Loucy (cell line): ENCODE results near the gene KAT6B.

Experiments
- H2AFZ ChIP-seq: fragments of 200-600 bp; sonication (generic); 2 replicates; pipeline ENCODE4 v1.6.0; 2016; ENCODE audit warnings: antibody characterized with exemption, mild to moderate bottlenecking, low read length, moderate library complexity
- H3F3A ChIP-seq: fragments of 200-600 bp; 2 replicates; pipeline ENCODE4 v1.6.0; 2016; ENCODE audit warnings: antibody characterized with exemption, low read depth, mild to moderate bottlenecking
- H3K27me3 ChIP-seq: fragments of 200-600 bp; sonication (generic); 2 replicates; pipeline ENCODE4 v1.6.1; 2014; ENCODE audit warnings: low read length, mild to moderate bottlenecking; ENCODE audit not compliant: insufficient read depth, poor library complexity, severe bottlenecking
- H3K36me3 ChIP-seq: fragments of 200-600 bp; sonication (generic); 2 replicates; pipeline ENCODE4 v1.6.1; 2016; ENCODE audit warnings: low read length; ENCODE audit not compliant: insufficient read depth
- H3K4me1 ChIP-seq: fragments of 200-600 bp; sonication (generic); 2 replicates; pipeline ENCODE4 v1.5.1; 2014; ENCODE audit warnings: low read length, mild to moderate bottlenecking; ENCODE audit not compliant: insufficient read depth, poor library complexity, severe bottlenecking
- H3K4me2 ChIP-seq: fragments of 200-600 bp; sonication (generic); 2 replicates; pipeline ENCODE4 v1.6.0; 2014; ENCODE audit warnings: antibody characterized with exemption, low read length, low read depth, mild to moderate bottlenecking; ENCODE audit not compliant: poor library complexity, severe bottlenecking
- H3K4me3 ChIP-seq: fragments of 200-600 bp; sonication (generic); 2 replicates; pipeline ENCODE4 v1.5.1; 2014; ENCODE audit warnings: low read length, mild to moderate bottlenecking, mixed read lengths; ENCODE audit not compliant: poor library complexity, severe bottlenecking
- H3K79me2 ChIP-seq: fragments of 200-600 bp; sonication (generic); 2 replicates; pipeline ENCODE4 v1.6.1; 2014; ENCODE audit warnings: low read length; ENCODE audit not compliant: insufficient read depth
- H3K9ac ChIP-seq: fragments of 200-600 bp; sonication (generic); 2 replicates; pipeline ENCODE4 v1.6.0; 2014; ENCODE audit warnings: mild to moderate bottlenecking, low read depth, low read length, moderate library complexity; ENCODE audit not compliant: poor library complexity, severe bottlenecking
- H3K9me2 ChIP-seq: fragments of 200-600 bp; sonication (generic); replicated peaks from 2 replicates; pipeline ENCODE4 v1.6.1; 2016; ENCODE audit warnings: low read depth, low read length, mixed read lengths
- H3K9me3 ChIP-seq: fragments of 200-600 bp; sonication (generic); 2 replicates; pipeline ENCODE4 v1.6.1; 2014; ENCODE audit warnings: mild to moderate bottlenecking, antibody characterized with exemption, low read length, low read depth; ENCODE audit not compliant: insufficient read depth
- H4K20me1 ChIP-seq: fragments of 200-600 bp; sonication (generic); 2 replicates; pipeline ENCODE4 v1.6.0; 2014; ENCODE audit warnings: antibody characterized with exemption, low read length, mild to moderate bottlenecking; ENCODE audit not compliant: insufficient read depth, poor library complexity, severe bottlenecking
- CTCF ChIP-seq: fragments of 200-600 bp; sonication (generic); conservative IDR thresholded peaks from 2 replicates; pipeline ENCODE4 v1.5.1; 2014; ENCODE audit warnings: mild to moderate bottlenecking, antibody characterized with exemption, low read length
- EZH2phosphoT487 ChIP-seq: fragments of 200-600 bp; IDR thresholded peaks from 2 replicates; pipeline ENCODE4 v1.6.1; 2018; ENCODE audit warnings: antibody characterized with exemption, mild to moderate bottlenecking, moderate library complexity, borderline replicate concordance

KAT6B gene

GRCh38 chr10:75011221-75011620 lies 184.8 kb downstream of the KAT6B start:
- no peak for TF ChIP-seq EZH2phosphoT487
- no peak for TF ChIP-seq CTCF
- H3K4me3 ChIP-seq, result no peak overlapping the region
- no peaks in the 10 kb centered on the region for H3K27me3 ChIP-seq
- no peak overlapping the region for H3K4me2 ChIP-seq
- no peaks in the 10 kb centered on the region for H3F3A ChIP-seq
- no peak overlapping the region for H2AFZ ChIP-seq
- peaks cover 12% of the 10 kb centered on the region for H3K79me2 ChIP-seq
- no peaks in the 10 kb centered on the region for H4K20me1 ChIP-seq
- peaks cover 36% of the 10 kb centered on the region; the same call in 1 of the 2 replicates for H3K36me3 ChIP-seq
- H3K9me2 ChIP-seq, result no peaks in the 10 kb centered on the region
- H3K9ac ChIP-seq, result no peak overlapping the region
- peaks cover 52% of the 10 kb centered on the region for H3K4me1 ChIP-seq
- no peaks in the 10 kb centered on the region for H3K9me3 ChIP-seq

GRCh38 chr10:75012471-75012870 lies 186.1 kb downstream of the KAT6B start:
- Histone ChIP-seq H3K4me1 (peaks cover 55% of the 10 kb centered on the region), H3K27me3 (no peaks in the 10 kb centered on the region), H3K4me2 (no peak overlapping the region), H3K9me3 (no peaks in the 10 kb centered on the region), H2AFZ (no peak overlapping the region), H4K20me1 (no peaks in the 10 kb centered on the region), H3K36me3 (peaks cover 36% of the 10 kb centered on the region; the same call in 1 of the 2 replicates), H3K79me2 (peaks cover 12% of the 10 kb centered on the region), H3F3A (no peaks in the 10 kb centered on the region), H3K4me3 (no peak overlapping the region), H3K9me2 (no peaks in the 10 kb centered on the region), H3K9ac (no peak overlapping the region)
- TF ChIP-seq EZH2phosphoT487, result no peak
- TF ChIP-seq CTCF, result no peak

GRCh38 chr10:75013007-75013406 lies 186.6 kb downstream of the KAT6B start:
- H3K9ac ChIP-seq, result no peak overlapping the region
- no peak overlapping the region for H3K4me3 ChIP-seq
- H3F3A ChIP-seq, result no peaks in the 10 kb centered on the region
- no peaks in the 10 kb centered on the region for H3K27me3 ChIP-seq
- H3K4me1 ChIP-seq, result peaks cover 57% of the 10 kb centered on the region
- no peak overlapping the region for H3K4me2 ChIP-seq
- peaks cover 12% of the 10 kb centered on the region for H3K79me2 ChIP-seq
- H3K36me3 ChIP-seq, result peaks cover 41% of the 10 kb centered on the region; the same call in 1 of the 2 replicates
- H4K20me1 ChIP-seq, result no peaks in the 10 kb centered on the region
- no peaks in the 10 kb centered on the region for H3K9me3 ChIP-seq
- TF ChIP-seq EZH2phosphoT487, result no peak
- TF ChIP-seq CTCF, result no peak
- no peak overlapping the region for H2AFZ ChIP-seq
- H3K9me2 ChIP-seq, result no peaks in the 10 kb centered on the region
